Measurements from ENCODE around the gene CPM.

The CPM gene

GRCh38 chr12:68832504-68832867 lies 100.5 kb downstream of the CPM start:
- in situ Hi-C loops (cut with MboI; ENCODE audit: low pct_unique_long_range_greater_than_20kb, low sequenced_read_pairs, unreplicated experiment) = no loop called here
- no peak for DNase-seq (ENCODE audit: low spot score)
- TF ChIP-seq CTCF (IDR thresholded peaks at IDR 0.05; ENCODE audit: extremely low read depth, insufficient read depth, missing control alignments) = no peak

- no peak for TF ChIP-seq CTCF (IDR thresholded peaks at IDR 0.05; ENCODE audit: extremely low read depth, insufficient read depth, missing control alignments)
- DNase-seq (ENCODE audit: low spot score) = no peak
- in situ Hi-C loops (cut with MboI; ENCODE audit: low pct_unique_long_range_greater_than_20kb, low sequenced_read_pairs, unreplicated experiment) = no loop called here
Measured at GRCh38 chr12:68831751-68832503, 101.0 kb downstream of the CPM start.

- no peak for TF ChIP-seq CTCF (IDR thresholded peaks at IDR 0.05; ENCODE audit: extremely low read depth, insufficient read depth, missing control alignments)
- in situ Hi-C loops (cut with MboI; ENCODE audit: low pct_unique_long_range_greater_than_20kb, low sequenced_read_pairs, unreplicated experiment) = no loop called here
- DNase-seq (ENCODE audit: low spot score) = no peak
Measured at GRCh38 chr12:68831272-68831671, 101.7 kb downstream of the CPM start.

- no peak for TF ChIP-seq CTCF (IDR thresholded peaks at IDR 0.05; ENCODE audit: extremely low read depth, insufficient read depth, missing control alignments)
Measured at GRCh38 chr12:68828672-68829068, 104.3 kb downstream of the CPM start.

GRCh38 chr12:68827895-68828671 lies 104.9 kb downstream of the CPM start:
- in situ Hi-C loops (cut with MboI; ENCODE audit: low pct_unique_long_range_greater_than_20kb, low sequenced_read_pairs, unreplicated experiment) = no loop called here
- no peak for TF ChIP-seq CTCF (IDR thresholded peaks at IDR 0.05; ENCODE audit: extremely low read depth, insufficient read depth, missing control alignments)
- no peak for DNase-seq (ENCODE audit: low spot score)

More at GRCh38 chr12:68828672-68829068, 104.3 kb downstream of the CPM start:
- no peak for DNase-seq (ENCODE audit: low spot score)
- in situ Hi-C loops (cut with MboI; ENCODE audit: low pct_unique_long_range_greater_than_20kb, low sequenced_read_pairs, unreplicated experiment) = no loop called here

- DNase-seq (ENCODE audit: low spot score) = no peak
- in situ Hi-C loops (cut with MboI; ENCODE audit: low pct_unique_long_range_greater_than_20kb, low sequenced_read_pairs, unreplicated experiment) = no loop called here
- TF ChIP-seq CTCF (IDR thresholded peaks at IDR 0.05; ENCODE audit: extremely low read depth, insufficient read depth, missing control alignments) = no peak
Measured at GRCh38 chr12:68825569-68826217, 107.3 kb downstream of the CPM start.
